Neural progenitor cell (in vitro differentiated cells): Measurements from ENCODE around the gene DTX4. TPM values are rescaled to one million over a fixed set of nuclear protein-coding genes. Genes with fewer than 3 reads are reported as not detected.

Source experiments
- DNase-seq: peaks from one replicate; pipeline ENCODE4 v3.0.0-alpha.2; 2016; ENCODE audit warnings: low spot score
- H2AFZ ChIP-seq: fragments of 200-600 bp; sonication (generic); replicated peaks from 2 replicates; pipeline ENCODE4 v1.6.1; 2016; ENCODE audit warnings: antibody characterized with exemption
- H3F3A ChIP-seq: fragments of 200-600 bp; sonication (generic); 2 replicates; pipeline ENCODE4 v1.6.1; 2016; ENCODE audit warnings: antibody characterized with exemption, low read depth
- H3K27ac ChIP-seq: fragments of 200-600 bp; sonication (generic); 2 replicates; pipeline ENCODE4 v1.5.1; 2016; ENCODE audit warnings: mild to moderate bottlenecking
- H3K27me3 ChIP-seq: fragments of 200-600 bp; sonication (generic); 2 replicates; pipeline ENCODE4 v1.6.1; 2016; ENCODE audit warnings: mild to moderate bottlenecking, moderate library complexity
- H3K36me3 ChIP-seq: fragments of 200-600 bp; sonication (generic); 2 replicates; pipeline ENCODE4 v1.5.1; 2016
- H3K4me1 ChIP-seq: fragments of 200-600 bp; sonication (generic); 2 replicates; pipeline ENCODE4 v1.6.1; 2016; ENCODE audit warnings: mixed run types
- H3K4me2 ChIP-seq: fragments of 200-600 bp; sonication (generic); 2 replicates; pipeline ENCODE4 v1.6.1; 2016
- H3K4me3 ChIP-seq: fragments of 200-600 bp; sonication (generic); 2 replicates; pipeline ENCODE4 v1.5.1; 2016
- H3K79me2 ChIP-seq: fragments of 200-600 bp; sonication (generic); 2 replicates; pipeline ENCODE4 v1.6.1; 2016; ENCODE audit warnings: low read depth
- H3K9ac ChIP-seq: fragments of 200-600 bp; sonication (generic); 2 replicates; pipeline ENCODE4 v1.6.1; 2016
- H3K9me3 ChIP-seq: fragments of 200-600 bp; sonication (generic); 2 replicates; pipeline ENCODE4 v1.5.1; 2016; ENCODE audit warnings: low read depth
- H4K20me1 ChIP-seq: fragments of 200-600 bp; sonication (generic); 2 replicates; pipeline ENCODE4 v1.6.1; 2016; ENCODE audit warnings: low read depth
- H3K27ac Mint-ChIP-seq: 3 replicates; pipeline ENCODE4 v1.8.0; 2021; ENCODE audit warnings: mixed read lengths
- H3K27me3 Mint-ChIP-seq: 2 replicates; pipeline ENCODE4 v1.8.0; 2022; ENCODE audit warnings: low read depth, mild to moderate bottlenecking, inconsistent platforms, moderate library complexity, mixed read lengths; ENCODE audit not compliant: insufficient read depth
- H3K36me3 Mint-ChIP-seq: 3 replicates; pipeline ENCODE4 v1.8.0; 2021; ENCODE audit warnings: mixed read lengths
- H3K4me1 Mint-ChIP-seq: 3 replicates; pipeline ENCODE4 v1.8.0; 2021; ENCODE audit warnings: mixed read lengths
- H3K4me3 Mint-ChIP-seq: 3 replicates; pipeline ENCODE4 v1.8.0; 2021; ENCODE audit warnings: mild to moderate bottlenecking, moderate library complexity, mixed read lengths
- H3K9me3 Mint-ChIP-seq: 3 replicates; pipeline ENCODE4 v1.8.0; 2020; ENCODE audit warnings: mixed read lengths
- CTCF ChIP-seq: fragments of 200-600 bp; sonication (generic); IDR thresholded peaks from 2 replicates; pipeline ENCODE4 v1.5.1; 2017; ENCODE audit warnings: antibody characterized with exemption, mild to moderate bottlenecking
- EZH2 ChIP-seq: fragments of 200-600 bp; sonication (generic); IDR thresholded peaks from 2 replicates; pipeline ENCODE4 v1.6.1; 2017; ENCODE audit warnings: antibody characterized with exemption, mild to moderate bottlenecking, moderate library complexity
- EZH2phosphoT487 ChIP-seq: fragments of 200-600 bp; sonication (generic); IDR thresholded peaks from 2 replicates; pipeline ENCODE4 v1.6.1; 2017; ENCODE audit warnings: antibody characterized with exemption
- total RNA-seq: library from RNA; depleted of rRNA; stranded (reverse); fragments of >200 nt; gene quantifications from 2 replicates; pipeline ENCODE4 v1.2.3, GENCODE V29; 2015; ENCODE audit warnings: low replicate concordance

Gene DTX4
- total RNA-seq, 1 donor from 2014 or later, result 16.9 TPM

- Histone ChIP-seq H3K79me2 (no peaks in the 10 kb centered on the region), H4K20me1 (no peaks in the 10 kb centered on the region), H3K4me2 (no peak within 1 kb of the TSS), H3K9ac (no peak within 1 kb of the TSS), H2AFZ (no peak within 1 kb of the TSS), H3K36me3 (no peaks in the 10 kb centered on the region), H3K4me1 (no peaks in the 10 kb centered on the region), H3F3A (no peaks in the 10 kb centered on the region), H3K27ac (no peak within 1 kb of the TSS), H3K27me3 (no peaks in the 10 kb centered on the region), H3K9me3 (no peaks in the 10 kb centered on the region), H3K4me3 (no peak within 1 kb of the TSS)
- no peaks in the 10 kb centered on the region for H3K27me3 Mint-ChIP-seq
- H3K36me3 Mint-ChIP-seq, result peaks cover 24% of the 10 kb centered on the region
- TF ChIP-seq CTCF (no peak), EZH2 (no peak), EZH2phosphoT487 (no peak)
- no peak for DNase-seq
- no peak within 1 kb of the TSS for H3K27ac Mint-ChIP-seq
- H3K9me3 Mint-ChIP-seq, result peaks cover 2% of the 10 kb centered on the region
- H3K4me3 Mint-ChIP-seq, result no peak within 1 kb of the TSS
- peaks cover 3% of the 10 kb centered on the region for H3K4me1 Mint-ChIP-seq
Measured at GRCh38 chr11:59212744-59213631, 41.1 kb downstream of the DTX4 start, which contains the start of gene MPEG1. MPEG1 (minus strand) TSS chr11:59212927; CDS start chr11:59212865, 62 bp downstream.

GRCh38 chr11:59214141-59214893 is 42.4 kb downstream of the DTX4 start:
- H3K27me3 Mint-ChIP-seq, result no peaks in the 10 kb centered on the region
- H3K36me3 Mint-ChIP-seq, result peaks cover 13% of the 10 kb centered on the region
- Histone ChIP-seq H3K36me3 (no peaks in the 10 kb centered on the region), H3K4me3 (no peak overlapping the region), H3K27me3 (no peaks in the 10 kb centered on the region), H3K4me1 (no peaks in the 10 kb centered on the region), H3K4me2 (no peak overlapping the region), H3K9me3 (no peaks in the 10 kb centered on the region), H2AFZ (no peak overlapping the region), H3K9ac (no peak overlapping the region), H3F3A (no peaks in the 10 kb centered on the region), H3K27ac (no peak overlapping the region), H4K20me1 (no peaks in the 10 kb centered on the region), H3K79me2 (no peaks in the 10 kb centered on the region)
- H3K4me3 Mint-ChIP-seq, result no peak overlapping the region
- no peaks in the 10 kb centered on the region for H3K4me1 Mint-ChIP-seq
- no peak for TF ChIP-seq EZH2phosphoT487
- no peak for TF ChIP-seq EZH2
- TF ChIP-seq CTCF, result no peak
- DNase-seq, result no peak
- peaks cover 5% of the 10 kb centered on the region for H3K9me3 Mint-ChIP-seq
- no peak overlapping the region for H3K27ac Mint-ChIP-seq

- Histone ChIP-seq H3F3A (no peaks in the 10 kb centered on the region), H4K20me1 (no peaks in the 10 kb centered on the region), H3K27me3 (no peaks in the 10 kb centered on the region), H3K4me2 (no peak overlapping the region), H3K27ac (no peak overlapping the region), H2AFZ (no peak overlapping the region), H3K9ac (no peak overlapping the region), H3K36me3 (no peaks in the 10 kb centered on the region), H3K79me2 (no peaks in the 10 kb centered on the region), H3K9me3 (no peaks in the 10 kb centered on the region), H3K4me1 (no peaks in the 10 kb centered on the region), H3K4me3 (no peak overlapping the region)
- Mint-ChIP-seq H3K27me3 (peaks cover 2% of the 10 kb centered on the region), H3K9me3 (peaks cover 2% of the 10 kb centered on the region), H3K4me3 (no peak overlapping the region), H3K4me1 (no peaks in the 10 kb centered on the region), H3K36me3 (no peaks in the 10 kb centered on the region), H3K27ac (no peak overlapping the region)
- TF ChIP-seq EZH2phosphoT487 (no peak), CTCF (no peak), EZH2 (no peak)
- DNase-seq, result no peak
Measured at GRCh38 chr11:59216641-59217564, 45.0 kb downstream of the DTX4 start.
